NT2/D1 (cell line): Measurements from ENCODE around the gene HNF1B.
A peak's percentile ranks its signal among the peaks of the same experiment; 100 is the strongest.

ENCODE experiments used
- DNase-seq: peaks from one replicate; pipeline ENCODE4 v3.0.0-alpha.2; 2011; ENCODE audit warnings: low read depth, low spot score
- H3K27me3 ChIP-seq: 2 replicates; pipeline ENCODE4 v1.6.0; 2011; ENCODE audit warnings: mild to moderate bottlenecking; ENCODE audit not compliant: insufficient read length, insufficient read depth
- H3K36me3 ChIP-seq: 2 replicates; pipeline ENCODE4 v1.6.1; 2011; ENCODE audit warnings: mild to moderate bottlenecking, low read length, mixed read lengths; ENCODE audit not compliant: insufficient read depth, insufficient read length
- H3K4me1 ChIP-seq: 2 replicates; pipeline ENCODE4 v1.5.1; 2011; ENCODE audit not compliant: insufficient read depth, insufficient read length
- H3K4me3 ChIP-seq: 2 replicates; pipeline ENCODE4 v1.5.1; 2011; ENCODE audit warnings: low read depth; ENCODE audit not compliant: insufficient read length
- H3K9ac ChIP-seq: 2 replicates; pipeline ENCODE4 v1.6.0; 2011; ENCODE audit warnings: low read depth; ENCODE audit not compliant: insufficient read length
- H3K9me3 ChIP-seq: 2 replicates; pipeline ENCODE4 v1.5.1; 2011; ENCODE audit warnings: mild to moderate bottlenecking, low read length; ENCODE audit not compliant: insufficient read depth
- SUZ12 ChIP-seq: IDR thresholded peaks from 2 replicates; pipeline ENCODE4 v1.6.1; 2011; ENCODE audit not compliant: insufficient read length, insufficient read depth; ENCODE audit errors: extremely low read depth
- YY1 ChIP-seq: IDR thresholded peaks from 2 replicates; pipeline ENCODE4 v1.6.1; 2011; ENCODE audit not compliant: insufficient read length, insufficient read depth
- ZNF274 ChIP-seq: IDR thresholded peaks from 2 replicates; pipeline ENCODE4 v1.6.1; 2011; ENCODE audit warnings: mild to moderate bottlenecking, low read depth, low read length

The HNF1B gene

GRCh38 chr17:37735165-37735564, 9.7 kb downstream of the HNF1B start:
- no peaks in the 10 kb centered on the region for H3K9me3 ChIP-seq
- H3K36me3 ChIP-seq = no peaks in the 10 kb centered on the region
- H3K4me1 ChIP-seq = peaks cover 11% of the 10 kb centered on the region
- no peak overlapping the region for H3K9ac ChIP-seq
- H3K27me3 ChIP-seq = peaks cover 91% of the 10 kb centered on the region
- no peak overlapping the region for H3K4me3 ChIP-seq
- TF ChIP-seq SUZ12 = no peak
- DNase-seq = no peak

- Histone ChIP-seq H3K9me3 (no peaks in the 10 kb centered on the region), H3K36me3 (no peaks in the 10 kb centered on the region), H3K27me3 (peaks cover 71% of the 10 kb centered on the region), H3K4me3 (no peak overlapping the region), H3K9ac (no peak overlapping the region), H3K4me1 (peaks cover 15% of the 10 kb centered on the region)
- TF ChIP-seq YY1 (no peak), SUZ12 (no peak), ZNF274 (no peak)
- DNase-seq = no peak
These were observed 12.5 kb downstream of the HNF1B start for GRCh38 chr17:37732316-37732715.

- H3K9ac ChIP-seq = no peak overlapping the region
- no peaks in the 10 kb centered on the region for H3K36me3 ChIP-seq
- no peak for DNase-seq
- peaks cover 20% of the 10 kb centered on the region for H3K4me1 ChIP-seq
- no peak overlapping the region for H3K4me3 ChIP-seq
- TF ChIP-seq YY1 = no peak
- no peak for TF ChIP-seq ZNF274
- no peak for TF ChIP-seq SUZ12
- no peaks in the 10 kb centered on the region for H3K9me3 ChIP-seq
- peaks cover 59% of the 10 kb centered on the region for H3K27me3 ChIP-seq
These were observed 13.8 kb downstream of the HNF1B start for GRCh38 chr17:37731056-37731455.

GRCh38 chr17:37729905-37730304, 15.0 kb downstream of the HNF1B start:
- no peak for TF ChIP-seq YY1
- no peak for TF ChIP-seq ZNF274
- TF ChIP-seq SUZ12 = no peak
- H3K36me3 ChIP-seq = no peaks in the 10 kb centered on the region
- H3K9ac ChIP-seq = no peak overlapping the region
- peaks cover 50% of the 10 kb centered on the region for H3K27me3 ChIP-seq
- no peak for DNase-seq
- H3K9me3 ChIP-seq = no peaks in the 10 kb centered on the region
- no peak overlapping the region for H3K4me3 ChIP-seq
- peaks cover 23% of the 10 kb centered on the region for H3K4me1 ChIP-seq

GRCh38 chr17:37726891-37727675, 17.8 kb downstream of the HNF1B start:
- no peak for TF ChIP-seq SUZ12
- TF ChIP-seq YY1 = peak; percentile 46
- TF ChIP-seq ZNF274 = no peak
- no peak for DNase-seq
- no peak overlapping the region for H3K4me3 ChIP-seq
- peaks cover 23% of the 10 kb centered on the region for H3K4me1 ChIP-seq
- H3K9me3 ChIP-seq = no peaks in the 10 kb centered on the region
- H3K36me3 ChIP-seq = no peaks in the 10 kb centered on the region
- H3K27me3 ChIP-seq = peaks cover 27% of the 10 kb centered on the region
- H3K9ac ChIP-seq = no peak overlapping the region

GRCh38 chr17:37726248-37726647, 18.6 kb downstream of the HNF1B start:
- peaks cover 19% of the 10 kb centered on the region for H3K27me3 ChIP-seq

GRCh38 chr17:37725601-37726146, 19.2 kb downstream of the HNF1B start:
- TF ChIP-seq YY1 (no peak), ZNF274 (no peak), SUZ12 (no peak)
- peaks cover 13% of the 10 kb centered on the region for H3K27me3 ChIP-seq
- H3K4me1 ChIP-seq = peaks cover 17% of the 10 kb centered on the region
- no peak for DNase-seq
- H3K9me3 ChIP-seq = no peaks in the 10 kb centered on the region
- H3K36me3 ChIP-seq = no peaks in the 10 kb centered on the region
- H3K9ac ChIP-seq = no peak overlapping the region
- H3K4me3 ChIP-seq = no peak overlapping the region

More at GRCh38 chr17:37726248-37726647, 18.6 kb downstream of the HNF1B start:
- no peak overlapping the region for H3K4me3 ChIP-seq
- no peak overlapping the region for H3K9ac ChIP-seq
- no peaks in the 10 kb centered on the region for H3K36me3 ChIP-seq
- no peak for DNase-seq
- no peaks in the 10 kb centered on the region for H3K9me3 ChIP-seq
- peaks cover 22% of the 10 kb centered on the region for H3K4me1 ChIP-seq
- TF ChIP-seq SUZ12 (no peak), YY1 (no peak)
